DOHH2 (cell line): ENCODE measurements around the gene ATP6V0A1.

Experiments used
- H3F3A ChIP-seq: fragments of 200-600 bp; sonication (generic), shearing (Covaris generic); 2 replicates; pipeline ENCODE4 v1.6.0; 2016; ENCODE audit warnings: antibody characterized with exemption, mild to moderate bottlenecking; ENCODE audit not compliant: control insufficient read depth, insufficient read depth
- H3K27ac ChIP-seq: fragments of 200-600 bp; sonication (generic); 2 replicates; pipeline ENCODE4 v1.5.1; 2014; ENCODE audit warnings: low read depth, mild to moderate bottlenecking, low read length, moderate library complexity
- H3K27me3 ChIP-seq: fragments of 200-600 bp; sonication (generic); 2 replicates; pipeline ENCODE4 v1.6.1; 2014; ENCODE audit warnings: mild to moderate bottlenecking, low read length, mixed read lengths; ENCODE audit not compliant: control insufficient read depth
- H3K36me3 ChIP-seq: fragments of 200-600 bp; sonication (generic); 2 replicates; pipeline ENCODE4 v1.6.1; 2014; ENCODE audit warnings: mild to moderate bottlenecking, low read length, moderate library complexity, mixed read lengths; ENCODE audit not compliant: control insufficient read depth
- H3K4me1 ChIP-seq: fragments of 200-600 bp; sonication (generic); 2 replicates; pipeline ENCODE4 v1.6.1; 2014; ENCODE audit warnings: mild to moderate bottlenecking, low read length, mixed read lengths; ENCODE audit not compliant: control insufficient read depth
- H3K4me2 ChIP-seq: fragments of 200-600 bp; sonication (generic); 2 replicates; pipeline ENCODE4 v1.6.0; 2014; ENCODE audit warnings: mild to moderate bottlenecking, low read length, moderate library complexity
- H3K4me3 ChIP-seq: fragments of 200-600 bp; sonication (generic); 2 replicates; pipeline ENCODE4 v1.5.1; 2014; ENCODE audit warnings: mild to moderate bottlenecking, low read length, mixed read lengths
- H3K79me2 ChIP-seq: fragments of 200-600 bp; sonication (generic); 2 replicates; pipeline ENCODE4 v1.6.1; 2014; ENCODE audit warnings: mild to moderate bottlenecking, low read length, mixed read lengths; ENCODE audit not compliant: control insufficient read depth
- H3K9me2 ChIP-seq: fragments of 200-600 bp; sonication (generic); replicated peaks from 2 replicates; pipeline ENCODE4 v1.6.1; 2014; ENCODE audit warnings: mild to moderate bottlenecking, low read length, mixed read lengths; ENCODE audit not compliant: control insufficient read depth
- H3K9me3 ChIP-seq: fragments of 200-600 bp; sonication (generic); 2 replicates; pipeline ENCODE4 v1.6.1; 2014; ENCODE audit warnings: antibody characterized with exemption, low read length, mixed read lengths; ENCODE audit not compliant: control insufficient read depth, insufficient read depth
- H4K20me1 ChIP-seq: fragments of 200-600 bp; sonication (generic); 2 replicates; pipeline ENCODE4 v1.6.0; 2014; ENCODE audit warnings: low read depth, mild to moderate bottlenecking, antibody characterized with exemption, low read length, moderate library complexity; ENCODE audit not compliant: control insufficient read depth, insufficient read depth
- CTCF ChIP-seq: fragments of 200-600 bp; sonication (generic); IDR thresholded peaks from one replicate; pipeline ENCODE4 v1.5.1; 2014; ENCODE audit warnings: antibody characterized with exemption, mild to moderate bottlenecking, low read depth, low read length; ENCODE audit not compliant: poor library complexity, severe bottlenecking
- EZH2phosphoT487 ChIP-seq: fragments of 200-600 bp; sonication (generic); IDR thresholded peaks from 2 replicates; pipeline ENCODE4 v1.6.1; 2017; ENCODE audit warnings: borderline replicate concordance, mild to moderate bottlenecking, antibody characterized with exemption, low read length, moderate library complexity, mixed read lengths

The ATP6V0A1 gene

GRCh38 chr17:42502926-42503325 lies 44.2 kb downstream of the ATP6V0A1 start:
- H3F3A ChIP-seq, result no peaks in the 10 kb centered on the region
- peaks cover 29% of the 10 kb centered on the region for H3K27me3 ChIP-seq
- H3K9me2 ChIP-seq, result no peaks in the 10 kb centered on the region
- H3K4me3 ChIP-seq, result no peak overlapping the region
- TF ChIP-seq CTCF (no peak), EZH2phosphoT487 (no peak)
- no peaks in the 10 kb centered on the region for H4K20me1 ChIP-seq
- H3K36me3 ChIP-seq, result no peaks in the 10 kb centered on the region
- no peaks in the 10 kb centered on the region for H3K79me2 ChIP-seq
- H3K9me3 ChIP-seq, result no peaks in the 10 kb centered on the region
- H3K4me1 ChIP-seq, result no peaks in the 10 kb centered on the region
- no peak overlapping the region for H3K27ac ChIP-seq
- no peak overlapping the region for H3K4me2 ChIP-seq

GRCh38 chr17:42507671-42508070 lies 49.0 kb downstream of the ATP6V0A1 start:
- Histone ChIP-seq H3K9me3 (no peaks in the 10 kb centered on the region), H3K4me3 (no peak overlapping the region), H4K20me1 (no peaks in the 10 kb centered on the region), H3K4me1 (no peaks in the 10 kb centered on the region), H3K9me2 (no peaks in the 10 kb centered on the region), H3K27me3 (peaks cover 63% of the 10 kb centered on the region), H3F3A (no peaks in the 10 kb centered on the region), H3K4me2 (no peak overlapping the region), H3K36me3 (no peaks in the 10 kb centered on the region), H3K79me2 (no peaks in the 10 kb centered on the region), H3K27ac (no peak overlapping the region)
- TF ChIP-seq CTCF, result no peak
- TF ChIP-seq EZH2phosphoT487, result no peak

GRCh38 chr17:42508426-42509165 lies 49.9 kb downstream of the ATP6V0A1 start:
- peaks cover 63% of the 10 kb centered on the region for H3K27me3 ChIP-seq
- H3K9me3 ChIP-seq, result no peaks in the 10 kb centered on the region
- no peaks in the 10 kb centered on the region for H3K4me1 ChIP-seq
- no peaks in the 10 kb centered on the region for H3K9me2 ChIP-seq
- H3K4me3 ChIP-seq, result no peak overlapping the region
- no peaks in the 10 kb centered on the region for H3F3A ChIP-seq
- no peak overlapping the region for H3K27ac ChIP-seq
- no peak for TF ChIP-seq CTCF
- no peak for TF ChIP-seq EZH2phosphoT487
- no peaks in the 10 kb centered on the region for H3K36me3 ChIP-seq
- no peaks in the 10 kb centered on the region for H3K79me2 ChIP-seq
- no peaks in the 10 kb centered on the region for H4K20me1 ChIP-seq
- no peak overlapping the region for H3K4me2 ChIP-seq
